ENCODE measurements around the gene CTSS.
"Not testable (repeated sequence)": the region's sequence is repeated elsewhere in the genome, so short reads cannot be mapped to it uniquely, and the experiment has no call there.

The CTSS gene

GRCh38 chr1:150720098-150720497 is 45.5 kb downstream of the CTSS start:
- no peak for DNase-seq
- in situ Hi-C loops (cut with HindIII; ENCODE audit: low pct_ligation_motif_present, low pct_unique_long_range_greater_than_20kb, low sequenced_read_pairs), result no loop called here

- no peak for DNase-seq
- in situ Hi-C loops (cut with HindIII; ENCODE audit: low pct_ligation_motif_present, low pct_unique_long_range_greater_than_20kb, low sequenced_read_pairs), result no loop called here
Observed at GRCh38 chr1:150718225-150718891, 47.2 kb downstream of the CTSS start.

GRCh38 chr1:150709031-150709430 is 56.5 kb downstream of the CTSS start:
- in situ Hi-C loops (cut with HindIII; ENCODE audit: low pct_ligation_motif_present, low pct_unique_long_range_greater_than_20kb, low sequenced_read_pairs); DNase-seq: not testable (repeated sequence)

GRCh38 chr1:150708595-150708994 is 57.0 kb downstream of the CTSS start:
- DNase-seq, result no peak
- in situ Hi-C loops (cut with HindIII; ENCODE audit: low pct_ligation_motif_present, low pct_unique_long_range_greater_than_20kb, low sequenced_read_pairs), result no loop called here

GRCh38 chr1:150706091-150706490 is 59.5 kb downstream of the CTSS start:
- DNase-seq, result no peak
- in situ Hi-C loops (cut with HindIII; ENCODE audit: low pct_ligation_motif_present, low pct_unique_long_range_greater_than_20kb, low sequenced_read_pairs), result no loop called here

GRCh38 chr1:150703427-150703826 is 62.2 kb downstream of the CTSS start:
- DNase-seq, result no peak
- in situ Hi-C loops (cut with HindIII; ENCODE audit: low pct_ligation_motif_present, low pct_unique_long_range_greater_than_20kb, low sequenced_read_pairs), result no loop called here

- in situ Hi-C loops (cut with HindIII; ENCODE audit: low pct_ligation_motif_present, low pct_unique_long_range_greater_than_20kb, low sequenced_read_pairs), result no loop called here
- DNase-seq, result peak; percentile 100
Observed at GRCh38 chr1:150696995-150697927, 68.3 kb downstream of the CTSS start, which contains the start of gene GOLPH3L. TSS of gene GOLPH3L (minus strand) at chr1:150697154. CDS start at chr1:150694838, 2,316 bp downstream.

- in situ Hi-C loops (cut with HindIII; ENCODE audit: low pct_ligation_motif_present, low pct_unique_long_range_greater_than_20kb, low sequenced_read_pairs), result no loop called here
- DNase-seq, result peak; percentile 26
Observed at GRCh38 chr1:150696590-150696989, 69.0 kb downstream of the CTSS start.

GRCh38 chr1:150696162-150696561 is 69.4 kb downstream of the CTSS start:
- DNase-seq, result no peak
- in situ Hi-C loops (cut with HindIII; ENCODE audit: low pct_ligation_motif_present, low pct_unique_long_range_greater_than_20kb, low sequenced_read_pairs), result no loop called here

GRCh38 chr1:150695561-150695960 is 70.0 kb downstream of the CTSS start:
- in situ Hi-C loops (cut with HindIII; ENCODE audit: low pct_ligation_motif_present, low pct_unique_long_range_greater_than_20kb, low sequenced_read_pairs), result no loop called here
- DNase-seq, result no peak

GRCh38 chr1:150692720-150693119 is 72.9 kb downstream of the CTSS start:
- in situ Hi-C loops (cut with HindIII; ENCODE audit: low pct_ligation_motif_present, low pct_unique_long_range_greater_than_20kb, low sequenced_read_pairs), result no loop called here
- no peak for DNase-seq

GRCh38 chr1:150688763-150689162 is 76.8 kb downstream of the CTSS start:
- no peak for DNase-seq
- in situ Hi-C loops (cut with HindIII; ENCODE audit: low pct_ligation_motif_present, low pct_unique_long_range_greater_than_20kb, low sequenced_read_pairs), result no loop called here

GRCh38 chr1:150686275-150686674 is 79.3 kb downstream of the CTSS start:
- in situ Hi-C loops (cut with HindIII; ENCODE audit: low pct_ligation_motif_present, low pct_unique_long_range_greater_than_20kb, low sequenced_read_pairs), result no loop called here
- no peak for DNase-seq

GRCh38 chr1:150683914-150684313 is 81.7 kb downstream of the CTSS start:
- DNase-seq, result no peak
- in situ Hi-C loops (cut with HindIII; ENCODE audit: low pct_ligation_motif_present, low pct_unique_long_range_greater_than_20kb, low sequenced_read_pairs), result no loop called here

Data from ACHN (cell line).